HFF-Myc (cell line): Measurements from ENCODE around the gene PTCD2.
A peak's percentile ranks its signal among the peaks of the same experiment; 100 is the strongest.
"Not testable (repeated sequence)": the region's sequence is repeated elsewhere in the genome, so short reads cannot be mapped to it uniquely, and the experiment has no call there.

Experiments used
- DNase-seq: peaks from one replicate; pipeline ENCODE4 v3.0.0-alpha.2; 2011; ENCODE audit warnings: low read depth; ENCODE audit errors: extremely low read depth
- H3K4me3 ChIP-seq: replicated peaks from 2 replicates; pipeline ENCODE4 v1.5.1; 2011; ENCODE audit warnings: low read depth, mild to moderate bottlenecking, control low read depth, low read length
- CTCF ChIP-seq: IDR thresholded peaks from 2 replicates; pipeline ENCODE4 v1.5.1; 2012; ENCODE audit warnings: mild to moderate bottlenecking, low read depth, low read length, control low read depth; ENCODE audit errors: missing control alignments

Gene PTCD2

DNA sequence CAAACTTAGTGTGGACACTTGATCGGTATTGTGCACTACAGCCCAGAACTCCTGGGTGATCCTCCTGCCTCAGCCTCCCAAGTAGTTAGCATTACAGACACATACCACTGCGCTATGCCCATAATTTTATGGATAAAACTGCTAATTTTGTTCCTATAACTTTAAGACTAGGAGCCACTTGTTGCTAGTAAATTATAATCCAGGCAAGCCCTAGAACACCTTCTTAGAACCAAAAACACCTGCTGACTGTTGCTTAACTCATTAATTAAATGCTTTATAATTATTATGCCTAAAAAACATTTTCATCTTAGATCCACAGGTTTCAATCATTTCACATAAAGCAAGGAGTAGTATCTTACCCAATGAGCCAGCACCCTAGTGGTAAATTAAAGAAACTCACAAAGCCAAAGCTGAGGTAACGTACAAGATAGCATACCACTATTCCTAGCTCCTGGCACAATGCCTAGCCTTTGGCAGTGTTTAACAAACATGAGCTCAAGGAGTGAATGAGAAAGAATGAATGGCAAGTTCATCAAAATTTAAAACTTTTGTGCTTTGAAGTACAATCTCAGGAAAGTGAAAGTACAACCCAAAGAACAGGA is 5.5 kb upstream of the PTCD2 start:
- peak; percentile 5 for TF ChIP-seq CTCF
- H3K4me3 ChIP-seq, result no peak overlapping the region
- no peak for DNase-seq

DNA sequence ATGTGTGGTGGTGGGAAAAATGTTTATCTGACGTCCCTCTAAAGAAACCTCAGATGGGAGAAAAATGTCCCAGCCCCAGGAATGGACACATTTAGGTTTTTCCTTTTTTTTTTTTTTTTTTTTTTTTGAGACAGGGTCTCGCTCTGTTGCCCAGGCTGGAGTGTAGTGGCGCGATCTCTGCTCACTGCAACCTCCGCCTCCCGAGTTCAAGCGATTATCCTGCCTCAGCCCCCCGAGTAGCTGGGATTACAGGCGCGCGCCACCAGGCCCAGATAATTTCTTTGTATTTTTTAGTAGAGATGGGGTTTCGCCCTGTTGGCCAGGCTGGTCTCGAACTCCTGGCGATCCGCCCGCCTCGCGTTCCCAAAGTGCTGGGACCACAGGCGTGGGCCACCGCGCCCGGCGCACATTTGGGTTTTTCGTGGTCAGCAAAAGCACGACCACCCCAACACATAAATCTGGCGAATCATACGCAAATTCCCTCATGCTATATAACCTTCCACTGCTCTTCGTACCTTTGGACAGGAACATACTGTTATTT is 668 bp upstream of the PTCD2 start:
- peak overlapping the region; percentile 82 for H3K4me3 ChIP-seq
- DNase-seq, result not testable (repeated sequence)

- no peak overlapping the region for H3K4me3 ChIP-seq
- TF ChIP-seq CTCF, result no peak
- no peak for DNase-seq
Observed at GRCh38 chr5:72324189-72324825, 4.1 kb downstream of the PTCD2 start.

- peak overlapping the region; percentile 18 for H3K4me3 ChIP-seq
- no peak for TF ChIP-seq CTCF
- DNase-seq, result no peak
Observed at GRCh38 chr5:72325566-72326305, 5.6 kb downstream of the PTCD2 start.

DNA sequence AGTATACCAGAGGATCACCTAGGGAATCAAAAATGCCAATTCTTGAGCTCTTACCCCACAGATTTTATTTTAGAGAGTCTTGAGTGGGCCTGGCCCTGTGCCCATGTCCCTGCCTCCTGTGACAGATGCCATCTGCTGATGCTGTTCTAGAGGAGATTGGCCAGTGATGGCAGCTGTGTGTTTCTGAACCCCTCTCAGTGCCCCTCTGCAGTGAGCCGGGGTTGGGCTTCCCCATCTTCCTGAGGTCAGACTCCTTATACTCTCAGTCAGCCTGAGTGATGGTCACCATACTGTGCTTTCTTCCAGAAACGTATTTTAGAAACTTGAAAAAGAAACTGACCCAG is 6.1 kb downstream of the PTCD2 start:
- no peak for TF ChIP-seq CTCF
- no peak for DNase-seq
- H3K4me3 ChIP-seq, result peak overlapping the region; percentile 18

DNA sequence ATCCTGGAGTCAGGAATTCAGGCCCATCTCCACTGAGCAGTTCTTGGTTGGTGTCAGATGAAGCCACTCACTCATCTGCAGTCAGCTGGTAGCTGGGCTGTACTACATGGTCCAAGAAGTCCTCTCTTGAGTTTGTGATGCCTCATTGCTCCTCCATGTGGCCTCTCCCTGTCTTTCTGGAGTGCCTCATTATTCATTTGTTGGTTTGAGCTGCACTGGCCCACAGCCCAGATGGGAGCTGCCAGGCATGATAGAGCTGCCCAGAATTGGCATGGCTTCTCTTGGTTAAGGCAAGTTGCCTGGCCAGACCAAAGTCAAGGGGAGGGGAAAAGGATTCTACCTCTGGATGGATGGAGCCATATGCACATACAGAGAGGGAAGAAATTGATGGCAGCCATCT is 8.0 kb downstream of the PTCD2 start:
- TF ChIP-seq CTCF, result no peak
- H3K4me3 ChIP-seq, result no peak overlapping the region
- no peak for DNase-seq

DNA sequence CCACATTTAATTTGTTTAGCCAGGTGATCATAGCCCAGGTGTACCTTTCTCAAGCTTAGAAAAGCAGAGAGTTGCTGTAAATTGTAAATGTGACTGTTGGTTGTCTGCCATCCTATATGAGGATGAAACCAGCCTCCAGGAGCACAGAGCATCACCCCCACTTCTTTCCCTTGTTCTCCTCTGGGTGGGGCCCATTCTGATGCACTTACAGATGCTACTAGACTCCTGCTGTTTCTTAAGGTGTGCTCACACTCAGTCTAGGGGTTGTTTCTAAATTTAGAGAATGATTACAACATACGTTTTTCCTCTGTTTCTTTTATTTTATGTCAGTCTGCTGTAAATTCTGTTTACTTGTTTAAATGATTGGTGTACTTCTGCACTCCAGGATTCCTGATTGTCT is 10.5 kb downstream of the PTCD2 start:
- no peak overlapping the region for H3K4me3 ChIP-seq
- DNase-seq, result no peak
- no peak for TF ChIP-seq CTCF
